NCI-H2107 treated with DMSO at 0.1 percent for 48 hours (cell line): ENCODE measurements around the gene ADNP2.

Experiments
- DNase-seq: peaks from one replicate; lab custom pipeline; 2025; ENCODE audit not compliant: unreplicated experiment; lab: John Stamatoyannopoulos, UW

Gene ADNP2

GRCh38 chr18:80171054-80171872, 62.2 kb downstream of the ADNP2 start:
- DNase-seq, result no peak

- DNase-seq, result no peak
Observed at GRCh38 chr18:80172056-80172455, 63.0 kb downstream of the ADNP2 start.

GRCh38 chr18:80173060-80173459, 64.0 kb downstream of the ADNP2 start:
- DNase-seq, result no peak

GRCh38 chr18:80175451-80176204, 66.6 kb downstream of the ADNP2 start:
- DNase-seq, result peak; percentile 33

- DNase-seq, result peak; percentile 30
Observed at GRCh38 chr18:80176334-80177073, 67.4 kb downstream of the ADNP2 start.

GRCh38 chr18:80177128-80177527, 68.1 kb downstream of the ADNP2 start:
- no peak for DNase-seq

- no peak for DNase-seq
Observed at GRCh38 chr18:80178935-80179818, 70.1 kb downstream of the ADNP2 start.

GRCh38 chr18:80179857-80180558, 70.9 kb downstream of the ADNP2 start:
- no peak for DNase-seq

- DNase-seq, result no peak
Observed at GRCh38 chr18:80180778-80181564, 71.9 kb downstream of the ADNP2 start.

- no peak for DNase-seq
Observed at GRCh38 chr18:80181642-80182461, 72.8 kb downstream of the ADNP2 start.

GRCh38 chr18:80182855-80183254, 73.8 kb downstream of the ADNP2 start:
- no peak for DNase-seq

- DNase-seq, result no peak
Observed at GRCh38 chr18:80183273-80184050, 74.4 kb downstream of the ADNP2 start.

GRCh38 chr18:80184243-80184772, 75.2 kb downstream of the ADNP2 start:
- no peak for DNase-seq

- DNase-seq, result no peak
Observed at GRCh38 chr18:80185545-80185944, 76.5 kb downstream of the ADNP2 start.

- DNase-seq, result no peak
Observed at GRCh38 chr18:80187956-80188642, 79.0 kb downstream of the ADNP2 start.

GRCh38 chr18:80188643-80189530, 79.8 kb downstream of the ADNP2 start:
- DNase-seq, result no peak
